GM12892 (cell line): ENCODE results near the gene PPP1CA.
"Not testable (repeated sequence)": the region's sequence is repeated elsewhere in the genome, so short reads cannot be mapped to it uniquely, and the experiment has no call there.

Experiments used
- POLR2A ChIP-seq: IDR thresholded peaks from 2 replicates; pipeline ENCODE4 v1.6.1; 2011; ENCODE audit warnings: low read depth, low read length, control low read depth
- POLR2AphosphoS5 ChIP-seq: IDR thresholded peaks from 2 replicates; pipeline ENCODE4 v1.6.1; 2011; ENCODE audit warnings: low read depth, low read length, control low read depth
- TAF1 ChIP-seq: IDR thresholded peaks from 2 replicates; pipeline ENCODE4 v1.6.1; 2011; ENCODE audit warnings: low read depth, mild to moderate bottlenecking, control low read depth, low read length, borderline replicate concordance

GRCh38 chr11:67427364-67427859 is 25.8 kb upstream of the PPP1CA start:
- TF ChIP-seq POLR2A, POLR2AphosphoS5, TAF1: not testable (repeated sequence)
